GM23338 (cell line): ENCODE results near the gene ROBO1.

Experiments used
- CTCF ChIP-seq, 2 experiments: fragments of 200-600 bp in 1 of 2; sonication (generic) in 1 of 2; conservative IDR thresholded peaks; 2 replicates each; pipeline versions ENCODE4 v1.5.1 to v1.6.1; 2016 to 2017; ENCODE audit warnings: antibody characterized with exemption in 2 of 2, low read depth in 2 of 2, mild to moderate bottlenecking in 2 of 2, moderate library complexity in 1 of 2
- EZH2 ChIP-seq: fragments of 200-600 bp; sonication (generic); IDR thresholded peaks from one replicate; pipeline ENCODE4 v1.8.0; 2017; ENCODE audit warnings: antibody characterized with exemption, mild to moderate bottlenecking, low read depth; ENCODE audit not compliant: unreplicated experiment
- EZH2phosphoT487 ChIP-seq: fragments of 200-600 bp; sonication (generic); IDR thresholded peaks from one replicate; pipeline ENCODE4 v1.8.1; 2018; ENCODE audit warnings: antibody characterized with exemption; ENCODE audit not compliant: unreplicated experiment
- POLR2AphosphoS5 ChIP-seq: IDR thresholded peaks from 2 replicates; pipeline ENCODE4 v1.6.1; 2016; ENCODE audit warnings: antibody characterized with exemption, low read depth
- REST ChIP-seq: IDR thresholded peaks from one replicate; pipeline ENCODE4 v1.6.1; 2018; ENCODE audit warnings: antibody characterized with exemption; ENCODE audit not compliant: unreplicated experiment
- ZNF331 ChIP-seq: fragments of 250-450 bp; sonication (Bioruptor Pico); IDR thresholded peaks from 2 replicates; pipeline ENCODE4 v1.5.0; 2020; ENCODE audit warnings: low read depth, mild to moderate bottlenecking, moderate library complexity

DNA sequence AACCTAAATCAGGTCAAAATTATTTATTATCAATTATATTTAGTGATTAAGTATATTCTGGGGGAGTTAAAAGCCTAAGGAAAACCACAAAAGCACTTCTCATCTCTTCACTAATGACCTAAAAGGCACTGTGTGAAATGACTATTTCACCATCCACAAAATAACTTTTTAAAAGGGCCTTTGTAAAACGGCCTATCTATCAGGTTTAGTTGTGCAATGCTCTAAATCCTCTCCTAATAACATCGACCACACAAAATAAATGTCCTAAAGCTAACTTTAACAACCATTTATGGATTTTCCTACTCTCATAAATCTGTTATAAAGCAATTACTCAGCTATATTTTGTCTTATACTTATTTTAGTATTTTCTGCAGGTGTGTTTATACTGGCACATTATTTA is 1066.3 kb downstream of the ROBO1 start:
- TF ChIP-seq EZH2 (no peak), POLR2AphosphoS5 (no peak), CTCF (conservative IDR thresholded peaks at IDR 0.05; ENCODE audit: low read depth in 2 of 2) (no peak), REST (no peak), EZH2phosphoT487 (no peak), ZNF331 (no peak)
